Smooth muscle cell (in vitro differentiated cells): Measurements from ENCODE around the gene CISTR. TPM values are rescaled to one million over a fixed set of nuclear protein-coding genes. Genes with fewer than 3 reads are reported as not detected.

Experiments
- DNase-seq: peaks from one replicate; lab custom pipeline; 2025; ENCODE audit not compliant: unreplicated experiment; lab: John Stamatoyannopoulos, UW
- H2AFZ ChIP-seq: fragments of 200-600 bp; sonication (generic); 2 replicates; pipeline ENCODE4 v1.6.0; 2016; ENCODE audit warnings: antibody characterized with exemption, low read depth, mild to moderate bottlenecking
- H3F3A ChIP-seq: fragments of 200-600 bp; sonication (generic); 2 replicates; pipeline ENCODE4 v1.6.0; 2017; ENCODE audit warnings: antibody characterized with exemption, low read depth
- H3K27ac ChIP-seq: fragments of 200-600 bp; sonication (generic); 2 replicates; pipeline ENCODE4 v1.5.1; 2016; ENCODE audit warnings: low read depth, mild to moderate bottlenecking
- H3K27me3 ChIP-seq: fragments of 200-600 bp; sonication (generic); 2 replicates; pipeline ENCODE4 v1.6.1; 2016; ENCODE audit warnings: low read depth, mild to moderate bottlenecking
- H3K36me3 ChIP-seq: fragments of 200-600 bp; sonication (generic); 2 replicates; pipeline ENCODE4 v1.5.1; 2016; ENCODE audit warnings: low read depth
- H3K4me1 ChIP-seq: fragments of 200-600 bp; sonication (generic); 2 replicates; pipeline ENCODE4 v1.5.1; 2016; ENCODE audit warnings: low read depth
- H3K4me2 ChIP-seq: fragments of 200-600 bp; sonication (generic); 2 replicates; pipeline ENCODE4 v1.6.0; 2016; ENCODE audit warnings: mild to moderate bottlenecking
- H3K4me3 ChIP-seq: fragments of 200-600 bp; sonication (generic); 2 replicates; pipeline ENCODE4 v1.5.1; 2016; ENCODE audit warnings: mild to moderate bottlenecking
- H3K79me2 ChIP-seq: fragments of 200-600 bp; sonication (generic); 2 replicates; pipeline ENCODE4 v1.6.0; 2016; ENCODE audit warnings: low read depth, mild to moderate bottlenecking
- H3K9ac ChIP-seq: fragments of 200-600 bp; sonication (generic); 2 replicates; pipeline ENCODE4 v1.6.0; 2016; ENCODE audit warnings: low read depth
- H3K9me3 ChIP-seq: fragments of 200-600 bp; sonication (generic); replicated peaks from 2 replicates; pipeline ENCODE4 v1.5.1; 2016; ENCODE audit warnings: low read depth
- H4K20me1 ChIP-seq: fragments of 200-600 bp; sonication (generic); 2 replicates; pipeline ENCODE4 v1.6.0; 2016; ENCODE audit warnings: low read depth
- CTCF ChIP-seq: fragments of 200-600 bp; sonication (generic); IDR thresholded peaks from 2 replicates; pipeline ENCODE4 v1.5.1; 2017; ENCODE audit warnings: borderline replicate concordance, mild to moderate bottlenecking, antibody characterized with exemption; ENCODE audit not compliant: insufficient read depth, poor library complexity, severe bottlenecking
- WGBS: methylation state at CpG from one replicate; pipeline ENCODE4 v1.1.7; 2016; ENCODE audit warnings: low lambda C conversion rate; 5-methylcytosine and 5-hydroxymethylcytosine counted together
- polyA plus RNA-seq: library from polyadenylated mRNA; unstranded; fragments of >200 nt; fragmentation: Nextera tagmentation; extraction: Ambion mirVana; gene quantifications from 2 replicates; pipeline ENCODE4 v1.2.1, GENCODE V29; 2016
- total RNA-seq: library from RNA; depleted of rRNA; stranded (reverse); fragments of >200 nt; gene quantifications from 2 replicates; pipeline ENCODE4 v1.2.3, GENCODE V29; 2014

The CISTR gene
- total RNA-seq: not detected in 2 replicates
- not detected in 2 replicates for polyA plus RNA-seq

GRCh38 chr12:53751336-53752191 is at the start of gene CISTR:
CISTR (minus strand) TSS chr12:53751979.
- H3K9ac ChIP-seq: no peak within 1 kb of the TSS
- TF ChIP-seq CTCF: no peak
- peak within 1 kb of the TSS; percentile 57 for H3K4me3 ChIP-seq
- peaks cover 91% of the 10 kb centered on the region for H3K27me3 ChIP-seq
- no peaks in the 10 kb centered on the region for H3F3A ChIP-seq
- no peak within 1 kb of the TSS for H3K27ac ChIP-seq
- H2AFZ ChIP-seq: peak within 1 kb of the TSS; percentile 82
- peak within 1 kb of the TSS; percentile 91 for H3K4me2 ChIP-seq
- H4K20me1 ChIP-seq: no peaks in the 10 kb centered on the region
- no peaks in the 10 kb centered on the region for H3K79me2 ChIP-seq
- peaks cover 37% of the 10 kb centered on the region for H3K4me1 ChIP-seq
- no peaks in the 10 kb centered on the region for H3K36me3 ChIP-seq
- DNase-seq: no peak
- 2% methylated on average over 63 of the region's 76 CpGs for WGBS
- no peaks in the 10 kb centered on the region for H3K9me3 ChIP-seq

- Histone ChIP-seq H3K9ac (no peak overlapping the region), H3K79me2 (no peaks in the 10 kb centered on the region), H2AFZ (no peak overlapping the region), H3K4me1 (no peaks in the 10 kb centered on the region), H3K36me3 (no peaks in the 10 kb centered on the region), H3K4me2 (no peak overlapping the region), H3K27me3 (peaks cover 79% of the 10 kb centered on the region), H3K9me3 (no peaks in the 10 kb centered on the region), H3F3A (no peaks in the 10 kb centered on the region), H3K4me3 (no peak overlapping the region), H3K27ac (no peak overlapping the region), H4K20me1 (no peaks in the 10 kb centered on the region)
- WGBS: 68% methylated on average over 2 of the region's 2 CpGs
- TF ChIP-seq CTCF: no peak
- DNase-seq: no peak
These were observed 46.8 kb upstream of the CISTR start for GRCh38 chr12:53798575-53798974.

GRCh38 chr12:53795927-53796326 is 44.1 kb upstream of the CISTR start:
- Histone ChIP-seq H4K20me1 (no peaks in the 10 kb centered on the region), H3K79me2 (no peaks in the 10 kb centered on the region), H2AFZ (no peak overlapping the region), H3K9me3 (no peaks in the 10 kb centered on the region), H3K36me3 (no peaks in the 10 kb centered on the region), H3K4me3 (no peak overlapping the region), H3K9ac (no peak overlapping the region), H3K4me1 (no peaks in the 10 kb centered on the region), H3K27me3 (peaks cover 71% of the 10 kb centered on the region), H3F3A (no peaks in the 10 kb centered on the region), H3K4me2 (no peak overlapping the region), H3K27ac (no peak overlapping the region)
- TF ChIP-seq CTCF: no peak
- no peak for DNase-seq
- 65% methylated on average over 6 of the region's 6 CpGs for WGBS
